Peyer's patch (tissue), 4 donors: Measurements from ENCODE around the gene PFKP. TPM values are rescaled to one million over a fixed set of nuclear protein-coding genes. Genes with fewer than 3 reads are reported as not detected.

Source experiments
- DNase-seq, 3 donors: peaks; one replicate each; pipeline ENCODE4 v3.0.0-alpha.2; 2017 to 2019
- H3K27ac ChIP-seq, 4 donors: fragments of 200-600 bp; sonication (generic); one replicate each; pipeline ENCODE4 v1.5.1; 2016 to 2019
- H3K27me3 ChIP-seq, 2 donors: fragments of 200-600 bp; sonication (generic); one replicate each; pipeline ENCODE4 v1.5.1; 2019
- H3K36me3 ChIP-seq, 3 donors: fragments of 200-600 bp; sonication (generic); one replicate each; pipeline ENCODE4 v1.5.1; 2016 to 2019
- H3K4me1 ChIP-seq, 4 donors: fragments of 200-600 bp; sonication (generic); one replicate each; pipeline ENCODE4 v1.5.1; 2016 to 2019
- H3K4me3 ChIP-seq, 4 donors: fragments of 200-600 bp; sonication (generic); 1 replicate in 3 of 4; 2 replicates in 1 of 4; pipeline ENCODE4 v1.5.1; 2016 to 2019; ENCODE audit warnings: mild to moderate bottlenecking in 1 of 4
- H3K9me3 ChIP-seq, 4 donors: fragments of 200-600 bp; sonication (generic); one replicate each; pipeline ENCODE4 v1.5.1; 2016 to 2019; ENCODE audit warnings: mild to moderate bottlenecking in 1 of 4
- POLR2A ChIP-seq, 2 donors: fragments of 450-650 bp; IDR thresholded peaks; one replicate each; pipeline ENCODE4 v1.5.1; 2017; ENCODE audit warnings: antibody characterized with exemption in 2 of 2, mild to moderate bottlenecking in 2 of 2, moderate library complexity in 2 of 2
- total RNA-seq, 4 donors: library from RNA; depleted of rRNA; stranded (reverse); fragments of >200 nt; gene quantifications; one replicate each; pipeline ENCODE4 v1.1.0, GENCODE V29; 2016
- TF ChIP-seq, protein P1 (sequence below), 6 experiments: fragments of 450-650 bp in 4 of 6; fragments of 200-600 bp in 2 of 6; sonication (generic) in 1 of 6; IDR thresholded peaks; one replicate each; pipeline ENCODE4 v1.5.1; 2017 to 2019; ENCODE audit warnings: antibody characterized with exemption in 6 of 6, mild to moderate bottlenecking in 3 of 6, moderate library complexity in 1 of 6

Gene PFKP
- total RNA-seq, 4 donors from 2014 or later = 79.0 to 130 (median 87.9) TPM

DNA sequence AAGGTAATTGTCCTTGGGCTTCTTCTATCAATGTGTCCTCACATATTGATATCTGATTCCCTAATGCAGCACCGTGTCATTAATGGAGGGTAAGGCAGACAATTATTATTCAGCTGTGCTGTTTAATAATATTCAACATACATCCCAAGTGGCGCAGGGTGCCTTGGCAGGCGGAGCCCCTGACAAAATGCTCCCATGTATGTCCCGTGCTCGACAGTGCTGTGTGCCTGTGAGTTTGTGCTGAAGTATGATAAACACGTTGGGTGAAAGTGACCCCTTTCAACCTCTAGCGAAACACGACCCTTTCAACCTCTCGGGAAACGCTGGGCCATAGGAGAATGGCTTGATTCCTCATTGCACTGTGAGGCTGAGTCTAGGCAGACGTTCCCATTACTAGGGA is 31.3 kb downstream of the PFKP start:
- no peaks in the 10 kb centered on the region for H3K27me3 ChIP-seq
- TF ChIP-seq, protein P1, sequence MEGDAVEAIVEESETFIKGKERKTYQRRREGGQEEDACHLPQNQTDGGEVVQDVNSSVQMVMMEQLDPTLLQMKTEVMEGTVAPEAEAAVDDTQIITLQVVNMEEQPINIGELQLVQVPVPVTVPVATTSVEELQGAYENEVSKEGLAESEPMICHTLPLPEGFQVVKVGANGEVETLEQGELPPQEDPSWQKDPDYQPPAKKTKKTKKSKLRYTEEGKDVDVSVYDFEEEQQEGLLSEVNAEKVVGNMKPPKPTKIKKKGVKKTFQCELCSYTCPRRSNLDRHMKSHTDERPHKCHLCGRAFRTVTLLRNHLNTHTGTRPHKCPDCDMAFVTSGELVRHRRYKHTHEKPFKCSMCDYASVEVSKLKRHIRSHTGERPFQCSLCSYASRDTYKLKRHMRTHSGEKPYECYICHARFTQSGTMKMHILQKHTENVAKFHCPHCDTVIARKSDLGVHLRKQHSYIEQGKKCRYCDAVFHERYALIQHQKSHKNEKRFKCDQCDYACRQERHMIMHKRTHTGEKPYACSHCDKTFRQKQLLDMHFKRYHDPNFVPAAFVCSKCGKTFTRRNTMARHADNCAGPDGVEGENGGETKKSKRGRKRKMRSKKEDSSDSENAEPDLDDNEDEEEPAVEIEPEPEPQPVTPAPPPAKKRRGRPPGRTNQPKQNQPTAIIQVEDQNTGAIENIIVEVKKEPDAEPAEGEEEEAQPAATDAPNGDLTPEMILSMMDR (IDR thresholded peaks at IDR 0.05) = no peak
- TF ChIP-seq POLR2A (IDR thresholded peaks at IDR 0.05) = no peak

DNA sequence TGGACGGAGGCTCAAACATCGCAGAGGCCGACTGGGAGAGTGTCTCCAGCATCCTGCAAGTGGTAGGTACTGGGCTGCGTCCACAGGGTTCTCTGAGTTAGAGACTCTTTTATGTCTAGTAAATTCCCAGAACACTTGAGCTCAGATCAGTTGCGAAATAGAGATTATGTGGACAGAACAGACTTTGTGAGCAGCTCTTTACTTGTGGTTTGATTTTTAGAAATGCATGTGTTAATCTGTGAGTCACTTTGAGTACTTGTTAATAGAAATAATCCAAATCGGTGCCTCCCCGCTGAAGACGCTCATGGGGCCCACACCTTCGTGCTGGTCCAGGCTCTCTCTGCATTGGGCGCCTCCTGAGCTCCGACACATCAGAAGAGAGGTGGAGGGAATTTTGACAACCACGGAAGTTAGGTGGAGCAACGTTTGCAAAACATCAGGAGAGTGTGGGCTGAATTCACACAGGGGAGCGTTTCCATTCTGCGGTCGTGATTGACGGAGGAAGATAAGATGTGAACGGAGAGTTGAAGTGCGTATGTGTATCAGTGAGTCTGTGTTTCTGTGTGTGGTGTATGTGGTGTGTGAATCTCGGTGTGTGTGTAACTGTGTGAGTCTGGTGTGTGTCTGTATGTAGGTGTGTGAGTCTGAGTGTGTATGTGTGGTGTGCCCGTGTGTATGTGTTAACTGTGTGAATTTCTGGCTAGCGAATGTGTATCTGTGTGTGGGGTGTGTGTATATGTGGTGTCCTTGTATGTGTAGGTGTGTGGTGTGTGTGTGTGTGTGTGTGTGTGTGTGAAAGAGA is 32.1 kb downstream of the PFKP start:
- Histone ChIP-seq H3K4me3 (no peak overlapping the region), H3K36me3 (peaks cover 0 to 32% (median 0%) of the 10 kb centered on the region in 3 donors)

More for the DNA sequence above, 31.3 kb downstream of the PFKP start:
- Histone ChIP-seq H3K9me3 (no peaks in the 10 kb centered on the region), H3K4me3 (no peak overlapping the region), H3K4me1 (peaks cover 0 to 36% (median 0%) of the 10 kb centered on the region in 4 donors), H3K27ac (no peak overlapping the region), H3K36me3 (peaks cover 0 to 24% (median 0%) of the 10 kb centered on the region in 3 donors)
- DNase-seq = no peak

DNA sequence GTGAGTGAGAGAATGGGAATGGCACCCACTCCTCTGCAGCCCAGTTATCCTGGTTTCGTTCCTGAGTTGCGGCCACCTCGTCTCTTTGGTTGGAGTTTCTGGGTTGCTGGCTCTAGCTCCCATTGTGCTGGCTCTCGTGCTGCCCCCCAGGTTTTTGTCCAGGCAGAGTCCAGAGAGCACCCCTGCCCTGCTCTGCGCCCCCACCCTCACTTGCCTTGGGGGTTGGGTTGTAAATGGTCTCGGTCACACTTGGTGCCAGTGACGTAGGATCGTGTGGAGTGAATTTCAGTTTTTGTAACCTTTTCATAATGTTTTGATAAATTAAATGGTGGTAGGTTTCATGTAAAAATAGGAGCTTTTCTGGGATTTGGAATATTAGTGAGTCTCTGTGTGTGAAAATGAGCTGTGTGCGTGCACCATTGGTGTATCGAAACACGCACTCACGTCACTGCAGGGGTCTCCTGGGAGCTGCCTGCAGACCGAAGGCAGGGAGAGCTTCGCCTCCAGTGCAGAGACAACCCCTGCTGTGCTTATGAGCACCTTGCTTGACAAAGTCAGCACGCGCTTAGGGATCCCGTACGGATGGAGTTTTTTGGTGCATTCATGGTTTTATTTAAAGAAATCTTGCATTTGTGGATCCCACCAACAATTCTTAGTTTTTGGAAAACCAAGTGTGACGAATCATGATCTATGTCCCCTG is 32.9 kb downstream of the PFKP start:
- peaks cover 0 to 24% (median 0%) of the 10 kb centered on the region in 4 donors for H3K4me1 ChIP-seq
- DNase-seq = no peak
- H3K27me3 ChIP-seq = no peaks in the 10 kb centered on the region
- H3K9me3 ChIP-seq = no peaks in the 10 kb centered on the region
- peaks cover 0 to 40% (median 0%) of the 10 kb centered on the region in 3 donors for H3K36me3 ChIP-seq
- H3K27ac ChIP-seq = no peak overlapping the region
- H3K4me3 ChIP-seq = no peak overlapping the region
- no peak for TF ChIP-seq POLR2A (IDR thresholded peaks at IDR 0.05)
- TF ChIP-seq, protein P1 (IDR thresholded peaks at IDR 0.05) = no peak

More for the DNA sequence above, 32.1 kb downstream of the PFKP start:
- no peaks in the 10 kb centered on the region for H3K27me3 ChIP-seq
- H3K4me1 ChIP-seq = peaks cover 0 to 31% (median 0%) of the 10 kb centered on the region in 4 donors
- TF ChIP-seq, protein P1 (IDR thresholded peaks at IDR 0.05) = no peak
- TF ChIP-seq POLR2A (IDR thresholded peaks at IDR 0.05) = no peak
- no peaks in the 10 kb centered on the region for H3K9me3 ChIP-seq
- H3K27ac ChIP-seq = no peak overlapping the region
- DNase-seq = no peak

DNA sequence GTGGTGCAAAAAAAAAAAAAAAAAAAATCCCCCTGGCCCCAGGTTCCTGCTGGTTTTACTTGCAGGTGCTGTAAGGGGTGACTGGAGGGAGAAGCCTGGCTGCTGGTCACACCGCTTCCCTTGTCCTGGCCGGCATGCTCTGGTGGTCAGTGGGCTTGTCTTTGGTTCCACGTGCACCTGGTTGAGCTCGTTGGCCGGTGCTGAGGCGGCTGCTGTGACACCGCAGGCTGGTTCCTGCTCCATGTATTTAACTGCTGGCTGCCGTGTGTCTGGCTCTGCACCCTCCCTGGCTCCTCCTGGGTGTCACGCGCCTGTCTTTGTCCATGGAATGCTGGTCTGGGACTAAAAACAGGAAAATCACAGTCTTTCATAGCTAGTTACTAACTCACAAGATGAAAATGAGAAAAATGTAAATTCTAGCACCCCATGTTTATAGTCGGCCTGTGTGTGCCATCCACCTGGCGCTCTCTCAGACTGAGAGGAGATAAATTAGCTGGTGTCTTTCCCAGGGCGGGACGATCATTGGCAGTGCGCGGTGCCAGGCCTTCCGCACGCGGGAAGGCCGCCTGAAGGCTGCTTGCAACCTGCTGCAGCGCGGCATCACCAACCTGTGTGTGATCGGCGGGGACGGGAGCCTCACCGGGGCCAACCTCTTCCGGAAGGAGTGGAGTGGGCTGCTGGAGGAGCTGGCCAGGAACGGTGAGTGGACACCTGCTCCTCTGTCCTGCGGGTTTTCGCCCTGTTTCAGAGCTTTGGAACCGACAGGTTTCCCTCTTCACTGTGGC is 33.7 kb downstream of the PFKP start:
- no peak overlapping the region for H3K4me3 ChIP-seq
- H3K27me3 ChIP-seq = no peaks in the 10 kb centered on the region

More for the DNA sequence above, 33.7 kb downstream of the PFKP start:
- Histone ChIP-seq H3K36me3 (peaks cover 0 to 47% (median 0%) of the 10 kb centered on the region in 3 donors), H3K4me1 (peaks cover 0 to 19% (median 0%) of the 10 kb centered on the region in 4 donors), H3K9me3 (no peaks in the 10 kb centered on the region), H3K27ac (no peak overlapping the region)
- TF ChIP-seq POLR2A (IDR thresholded peaks at IDR 0.05) = no peak
- TF ChIP-seq, protein P1 (IDR thresholded peaks at IDR 0.05) = no peak
- no peak for DNase-seq
